Bronchial epithelial cell (primary cell): ENCODE measurements around the gene ZNF862. TPM values are rescaled to one million over a fixed set of nuclear protein-coding genes. Genes with fewer than 3 reads are reported as not detected.

Experiments
- DNase-seq: peaks from one replicate; pipeline ENCODE4 v3.0.0-alpha.2; 2010; ENCODE audit warnings: low read depth
- FAIRE-seq: peaks from 2 replicates; lab custom pipeline; 2011; peaks lifted over from hg19 to GRCh38; lab: Jason Lieb, UNC
- H3K27me3 ChIP-seq: 2 replicates; pipeline ENCODE4 v1.5.1; 2011; ENCODE audit warnings: low read length; ENCODE audit not compliant: control insufficient read depth, insufficient read depth
- H3K36me3 ChIP-seq: 2 replicates; pipeline ENCODE4 v1.5.1; 2011; ENCODE audit warnings: low read length; ENCODE audit not compliant: control insufficient read depth, insufficient read depth
- H3K4me3 ChIP-seq: 2 replicates; pipeline ENCODE4 v1.5.1; 2011; ENCODE audit warnings: mild to moderate bottlenecking, low read depth, low read length, control low read depth
- total RNA-seq: library from RNA; depleted of rRNA; stranded (reverse); fragments of >200 nt; gene quantifications from 2 replicates; pipeline ENCODE4 v1.2.1, GENCODE V29; 2014
- TF ChIP-seq, protein P1 (sequence below): IDR thresholded peaks from 2 replicates; pipeline ENCODE4 v1.5.1; 2011; ENCODE audit warnings: mild to moderate bottlenecking, moderate library complexity, low read length, control low read depth, inconsistent platforms; ENCODE audit not compliant: insufficient read depth, severe bottlenecking

ZNF862 gene
- total RNA-seq, 1 donor from 2014 or later, result 5.0 TPM

GRCh38 chr7:149860821-149861727 lies 22.9 kb downstream of the ZNF862 start:
- DNase-seq (no peak), FAIRE-seq (no peak)

GRCh38 chr7:149861728-149862045 lies 23.5 kb downstream of the ZNF862 start:
- peaks cover 2% of the 10 kb centered on the region for H3K36me3 ChIP-seq
- no peak for FAIRE-seq
- H3K27me3 ChIP-seq, result no peaks in the 10 kb centered on the region
- DNase-seq, result no peak
- H3K4me3 ChIP-seq, result no peak overlapping the region
- TF ChIP-seq, protein P1, sequence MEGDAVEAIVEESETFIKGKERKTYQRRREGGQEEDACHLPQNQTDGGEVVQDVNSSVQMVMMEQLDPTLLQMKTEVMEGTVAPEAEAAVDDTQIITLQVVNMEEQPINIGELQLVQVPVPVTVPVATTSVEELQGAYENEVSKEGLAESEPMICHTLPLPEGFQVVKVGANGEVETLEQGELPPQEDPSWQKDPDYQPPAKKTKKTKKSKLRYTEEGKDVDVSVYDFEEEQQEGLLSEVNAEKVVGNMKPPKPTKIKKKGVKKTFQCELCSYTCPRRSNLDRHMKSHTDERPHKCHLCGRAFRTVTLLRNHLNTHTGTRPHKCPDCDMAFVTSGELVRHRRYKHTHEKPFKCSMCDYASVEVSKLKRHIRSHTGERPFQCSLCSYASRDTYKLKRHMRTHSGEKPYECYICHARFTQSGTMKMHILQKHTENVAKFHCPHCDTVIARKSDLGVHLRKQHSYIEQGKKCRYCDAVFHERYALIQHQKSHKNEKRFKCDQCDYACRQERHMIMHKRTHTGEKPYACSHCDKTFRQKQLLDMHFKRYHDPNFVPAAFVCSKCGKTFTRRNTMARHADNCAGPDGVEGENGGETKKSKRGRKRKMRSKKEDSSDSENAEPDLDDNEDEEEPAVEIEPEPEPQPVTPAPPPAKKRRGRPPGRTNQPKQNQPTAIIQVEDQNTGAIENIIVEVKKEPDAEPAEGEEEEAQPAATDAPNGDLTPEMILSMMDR, result no peak

More at GRCh38 chr7:149860821-149861727, 22.9 kb downstream of the ZNF862 start:
- Histone ChIP-seq H3K27me3 (no peaks in the 10 kb centered on the region), H3K36me3 (peaks cover 2% of the 10 kb centered on the region), H3K4me3 (no peak overlapping the region)
- TF ChIP-seq, protein P1, result peak; percentile 10

- TF ChIP-seq, protein P1, result no peak
- peaks cover 2% of the 10 kb centered on the region for H3K36me3 ChIP-seq
- no peak for FAIRE-seq
- no peaks in the 10 kb centered on the region for H3K27me3 ChIP-seq
- DNase-seq, result no peak
- H3K4me3 ChIP-seq, result no peak overlapping the region
Observed at GRCh38 chr7:149862156-149862555, 24.0 kb downstream of the ZNF862 start.

DNA sequence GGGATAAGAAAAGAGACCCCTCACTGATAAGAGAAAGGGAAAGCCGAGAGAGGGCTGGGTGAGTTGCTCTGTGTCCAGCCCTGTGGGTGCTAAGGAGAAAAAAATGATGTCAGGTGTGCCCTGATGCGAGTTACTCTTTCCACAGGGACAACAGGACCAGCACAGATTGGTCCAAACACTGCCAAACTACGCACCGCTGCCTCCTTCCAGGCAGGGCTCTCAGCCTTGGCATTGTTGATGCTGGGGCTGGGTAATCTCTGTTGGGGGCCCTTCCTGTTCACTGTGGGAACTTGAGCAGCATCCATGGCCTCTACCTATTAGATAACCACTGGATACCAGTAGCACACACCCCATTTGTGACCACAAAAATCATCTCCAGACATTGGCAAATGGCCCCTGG lies 25.3 kb downstream of the ZNF862 start:
- no peak for FAIRE-seq
- H3K36me3 ChIP-seq, result peaks cover 2% of the 10 kb centered on the region
- TF ChIP-seq, protein P1, result no peak
- no peak overlapping the region for H3K4me3 ChIP-seq
- H3K27me3 ChIP-seq, result no peaks in the 10 kb centered on the region
- DNase-seq, result no peak

DNA sequence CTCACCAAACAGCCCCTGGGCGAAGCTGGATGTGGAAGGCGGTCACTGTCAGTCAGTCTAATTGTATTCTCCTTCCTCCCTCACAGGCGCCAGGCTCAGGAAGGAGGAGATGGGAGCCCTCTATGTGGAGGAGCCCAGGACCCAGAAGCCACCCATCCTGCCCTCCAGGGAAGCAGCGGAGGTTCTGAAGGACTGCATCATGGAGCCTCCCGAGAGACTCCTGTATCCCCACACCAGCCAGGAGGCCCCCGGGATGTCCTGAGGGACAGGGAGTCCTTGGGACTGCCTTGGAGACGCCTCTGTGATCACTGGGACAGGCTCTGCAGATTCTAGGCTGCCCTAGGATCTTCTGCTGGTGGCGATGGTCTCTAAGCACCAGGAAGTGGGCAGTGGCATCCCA lies 25.8 kb downstream of the ZNF862 start:
- TF ChIP-seq, protein P1, result no peak
- Histone ChIP-seq H3K4me3 (no peak overlapping the region), H3K27me3 (no peaks in the 10 kb centered on the region), H3K36me3 (peaks cover 2% of the 10 kb centered on the region)
- FAIRE-seq, result no peak
- DNase-seq, result no peak
